T-cell (primary cell): ENCODE measurements around the gene ABCA7. TPM values are rescaled to one million over a fixed set of nuclear protein-coding genes. Genes with fewer than 3 reads are reported as not detected.

Experiments used
- ATAC-seq, 4 experiments: fragments of 200-7000 bp in 3 of 4; fragments of 150-1000 bp in 1 of 4; cut with Tn5 transposase; replicated peaks in 1 of 4; 1 replicate in 3 of 4; 2 replicates in 1 of 4; pipeline ENCODE4 v1.10.0; 2021; ENCODE audit warnings: moderate library complexity in 3 of 4, mild to moderate bottlenecking in 2 of 4, moderate number of reproducible peaks in 1 of 4
- CTCF ChIA-PET, 2 donors: fragments of 300-600 bp; sonication (Branson Sonifier 250); formaldehyde crosslinking; loops; one replicate each; lab custom pipeline; 2022; ENCODE audit warnings: antibody characterized with exemption in 2 of 2; lab: Charles Lee
- POLR2A ChIA-PET, 2 donors: fragments of 300-600 bp; sonication (Branson Sonifier 250); formaldehyde crosslinking; loops; one replicate each; lab custom pipeline; 2022; ENCODE audit warnings: antibody characterized with exemption in 2 of 2; lab: Charles Lee
- DNase-seq, 35 experiments: peaks; one replicate each; pipeline versions ENCODE4 v3.0.0 to v3.0.0-alpha.2; 2013 to 2023
- H3K27ac ChIP-seq: one replicate; pipeline ENCODE4 v1.5.1; 2013; ENCODE audit warnings: low read length
- H3K27me3 ChIP-seq, 2 experiments: replicated peaks in 1 of 2; 1 replicate in 1 of 2; 2 replicates in 1 of 2; pipeline versions ENCODE4 v1.6.1 to v1.7.0; 2013; ENCODE audit warnings: low read length in 1 of 2, mixed read lengths in 1 of 2; ENCODE audit not compliant: control insufficient read depth in 2 of 2, insufficient read depth in 2 of 2; ENCODE audit errors: extremely low read depth in 1 of 2
- H3K36me3 ChIP-seq, 2 donors: 1 replicate in 1 of 2; 2 replicates in 1 of 2; pipeline versions ENCODE4 v1.6.1 to v1.7.0; 2013; ENCODE audit warnings: low read length in 1 of 2; ENCODE audit not compliant: control insufficient read depth in 2 of 2, insufficient read depth in 1 of 2; ENCODE audit errors: extremely low read depth in 1 of 2
- H3K4me1 ChIP-seq, 2 experiments: 1 replicate in 1 of 2; 2 replicates in 1 of 2; pipeline versions ENCODE4 v1.6.1 to v1.7.0; 2013; ENCODE audit warnings: low read length in 2 of 2, mixed read lengths in 1 of 2; ENCODE audit not compliant: insufficient read depth in 2 of 2, control insufficient read depth in 1 of 2; ENCODE audit errors: extremely low read depth in 1 of 2
- H3K4me3 ChIP-seq, 2 donors: 1 replicate in 1 of 2; 2 replicates in 1 of 2; pipeline versions ENCODE4 v1.5.1 to v1.7.0; 2013; ENCODE audit warnings: mild to moderate bottlenecking in 2 of 2, low read length in 1 of 2, moderate library complexity in 1 of 2; ENCODE audit not compliant: control insufficient read depth in 1 of 2; ENCODE audit errors: extremely low read depth in 1 of 2
- H3K9me3 ChIP-seq: 2 replicates; pipeline ENCODE4 v1.7.0; 2013
- H3K27ac Mint-ChIP-seq, 2 donors: one replicate each; pipeline ENCODE4 v1.8.0; 2020 to 2021; ENCODE audit warnings: mild to moderate bottlenecking in 2 of 2, mixed read lengths in 2 of 2
- H3K27me3 Mint-ChIP-seq, 2 donors: one replicate each; pipeline ENCODE4 v1.8.0; 2021 to 2022; ENCODE audit warnings: mixed read lengths in 2 of 2
- H3K36me3 Mint-ChIP-seq: one replicate; pipeline ENCODE4 v1.8.0; 2021; ENCODE audit warnings: mixed read lengths
- H3K4me1 Mint-ChIP-seq, 3 donors: one replicate each; pipeline ENCODE4 v1.8.0; 2020 to 2022; ENCODE audit warnings: mixed read lengths in 3 of 3, mild to moderate bottlenecking in 1 of 3
- H3K4me3 Mint-ChIP-seq, 3 donors: one replicate each; pipeline ENCODE4 v1.8.0; 2020 to 2022; ENCODE audit warnings: mild to moderate bottlenecking in 3 of 3, mixed read lengths in 3 of 3, moderate library complexity in 3 of 3
- H3K9me3 Mint-ChIP-seq, 3 donors: one replicate each; pipeline ENCODE4 v1.8.0; 2020 to 2022; ENCODE audit warnings: mixed read lengths in 3 of 3
- WGBS: methylation state at CpG from one replicate; pipeline ENCODE4 v1.1.5; 2013; ENCODE audit warnings: missing lambda C conversion rate; ENCODE audit not compliant: insufficient coverage; 5-methylcytosine and 5-hydroxymethylcytosine counted together
- total RNA-seq, 35 experiments: library from RNA in 6 of 35; stranded (reverse) in 6 of 35; fragments of 120-200 nt in 1 of 35; gene quantifications; one replicate each; pipeline versions ENCODE4 v1.2.1 to v1.2.4 and lab custom pipeline; 2013 to 2026

Gene ABCA7
- total RNA-seq, 5 donors from 2014 or later (not counting 1 experiment from before 2014, with no cell fraction given), result 166 to 217 (median 178) TPM

GRCh38 chr19:1040476-1041271, 767 bp downstream of the ABCA7 start:
- ATAC-seq, result peak; percentile 58 to 64 (median 61)
- ChIA-PET CTCF (interaction anchor here (0.6 to 1.1 kb wide), 6 partner anchors 10 to 223 kb away, joined by 3 to 5 read pairs (median 4); no protein-coding TSS in a partner anchor), POLR2A (interaction anchor here (0.5 to 1.0 kb wide), 3 partner anchors 18 to 414 kb away, joined by 3 to 8 read pairs (median 6); no protein-coding TSS in a partner anchor)
- Histone ChIP-seq H3K27ac (peak overlapping the region; percentile 57), H3K4me3 (peak overlapping the region; percentile 66 to 81), H3K9me3 (no peaks in the 10 kb centered on the region), H3K27me3 (no peaks in the 10 kb centered on the region), H3K4me1 (peaks cover 28 to 79% of the 10 kb centered on the region in 2 experiments), H3K36me3 (peaks cover 8 to 52% of the 10 kb centered on the region in 2 donors)
- H3K27me3 Mint-ChIP-seq, result no peaks in the 10 kb centered on the region
- peak overlapping the region; percentile 93 to 98 (median 94) for H3K4me3 Mint-ChIP-seq
- peak; percentile 76 to 94 (median 88) for DNase-seq
- WGBS, result 0% methylated on average over 19 of the region's 27 CpGs
- H3K36me3 Mint-ChIP-seq, result peaks cover 15% of the 10 kb centered on the region
- H3K27ac Mint-ChIP-seq, result peak overlapping the region; percentile 94 to 95
- H3K9me3 Mint-ChIP-seq, result no peaks in the 10 kb centered on the region
- H3K4me1 Mint-ChIP-seq, result peaks cover 50 to 53% (median 51%) of the 10 kb centered on the region in 3 donors

- H3K36me3 Mint-ChIP-seq, result peaks cover 15% of the 10 kb centered on the region
- peaks cover 44 to 47% (median 44%) of the 10 kb centered on the region in 3 donors for H3K4me1 Mint-ChIP-seq
- no peaks in the 10 kb centered on the region for H3K27me3 Mint-ChIP-seq
- Histone ChIP-seq H3K9me3 (no peaks in the 10 kb centered on the region), H3K36me3 (peaks cover 8 to 52% of the 10 kb centered on the region in 2 donors), H3K27ac (no peak overlapping the region), H3K4me1 (peaks cover 27 to 76% of the 10 kb centered on the region in 2 experiments), H3K27me3 (no peaks in the 10 kb centered on the region), H3K4me3 (peak overlapping the region; percentile 66 to 81)
- CTCF ChIA-PET, result interaction anchor here in 1 of 2 donors (0.6 to 1.1 kb wide), 3 partner anchors 12 to 24 kb away, joined by 3 read pairs; no protein-coding TSS in a partner anchor
- H3K9me3 Mint-ChIP-seq, result no peaks in the 10 kb centered on the region
- H3K4me3 Mint-ChIP-seq, result peak overlapping the region; percentile 93 to 98 (median 94)
- 52% methylated on average over 22 of the region's 26 CpGs for WGBS
- DNase-seq, result no peak
- POLR2A ChIA-PET, result interaction anchor here in 1 of 2 donors (0.6 kb wide), 1 partner anchor 45 kb away, joined by 3 read pairs; no protein-coding TSS in a partner anchor
- H3K27ac Mint-ChIP-seq, result peak overlapping the region; percentile 94 to 95
- ATAC-seq, result no peak
Observed at GRCh38 chr19:1041272-1041834, 1.4 kb downstream of the ABCA7 start.

- Mint-ChIP-seq H3K27me3 (no peaks in the 10 kb centered on the region), H3K36me3 (peaks cover 11% of the 10 kb centered on the region)
- peaks cover 26 to 79% of the 10 kb centered on the region in 2 experiments for H3K4me1 ChIP-seq
Observed at GRCh38 chr19:1041835-1042685, 2.2 kb downstream of the ABCA7 start.

GRCh38 chr19:1042689-1043511, 3.0 kb downstream of the ABCA7 start:
- DNase-seq, result no peak
- peaks cover 20 to 75% of the 10 kb centered on the region in 2 experiments for H3K4me1 ChIP-seq
- no peaks in the 10 kb centered on the region for H3K27me3 Mint-ChIP-seq
- WGBS, result 93% methylated on average over 13 of the region's 23 CpGs
- peaks cover 5% of the 10 kb centered on the region for H3K36me3 Mint-ChIP-seq
- no peak overlapping the region for H3K27ac ChIP-seq
- ATAC-seq, result no peak
- H3K27me3 ChIP-seq, result no peaks in the 10 kb centered on the region
- peaks cover 19 to 50% of the 10 kb centered on the region in 2 donors for H3K36me3 ChIP-seq
- ChIA-PET POLR2A (interaction anchor here (0.6 kb wide), 2 partner anchors 21 to 152 kb away, joined by 6 to 7 read pairs; partner anchors contain the start of gene RNU6-2 (in 1 of the 2)), CTCF (interaction anchor here in 1 of 2 donors (0.6 kb wide), 1 partner anchor 11 kb away, joined by 4 read pairs; no protein-coding TSS in a partner anchor)
- peak overlapping the region in 1 of 3 donors; percentile 94 for H3K4me3 Mint-ChIP-seq
- no peak overlapping the region for H3K4me3 ChIP-seq
- H3K9me3 Mint-ChIP-seq, result no peaks in the 10 kb centered on the region
- no peaks in the 10 kb centered on the region for H3K9me3 ChIP-seq
- no peak overlapping the region for H3K27ac Mint-ChIP-seq
- H3K4me1 Mint-ChIP-seq, result peaks cover 30 to 37% (median 34%) of the 10 kb centered on the region in 3 donors

More at GRCh38 chr19:1041835-1042685, 2.2 kb downstream of the ABCA7 start:
- ATAC-seq (no peak), DNase-seq (no peak)
- ChIA-PET POLR2A (no interaction called here), CTCF (no interaction called here)
- Histone ChIP-seq H3K27me3 (no peaks in the 10 kb centered on the region), H3K27ac (no peak overlapping the region), H3K9me3 (no peaks in the 10 kb centered on the region), H3K36me3 (peaks cover 14 to 54% of the 10 kb centered on the region in 2 donors), H3K4me3 (peak overlapping the region in 1 of 2 donors; percentile 66)
- Mint-ChIP-seq H3K4me1 (peaks cover 38 to 44% (median 41%) of the 10 kb centered on the region in 3 donors), H3K27ac (no peak overlapping the region), H3K4me3 (peak overlapping the region in 2 of 3 donors; percentile 94 to 98), H3K9me3 (no peaks in the 10 kb centered on the region)
- 95% methylated on average over 29 of the region's 43 CpGs for WGBS

- H3K4me3 Mint-ChIP-seq, result no peak overlapping the region
- H3K4me1 ChIP-seq, result peaks cover 6 to 53% of the 10 kb centered on the region in 2 experiments
- 81% methylated on average over 7 of the region's 10 CpGs for WGBS
- H3K27me3 Mint-ChIP-seq, result no peaks in the 10 kb centered on the region
- H3K36me3 Mint-ChIP-seq, result peaks cover 4% of the 10 kb centered on the region
- no peaks in the 10 kb centered on the region for H3K27me3 ChIP-seq
- no peak overlapping the region for H3K4me3 ChIP-seq
- H3K27ac Mint-ChIP-seq, result no peak overlapping the region
- CTCF ChIA-PET, result no interaction called here
- no peak overlapping the region for H3K27ac ChIP-seq
- ATAC-seq (peak in 3 of 4 experiments; percentile 14 to 65 (median 25)), DNase-seq (peak in 31 of 35 experiments; percentile 65 to 82 (median 76))
- no peaks in the 10 kb centered on the region for H3K9me3 Mint-ChIP-seq
- H3K4me1 Mint-ChIP-seq, result peaks cover 7 to 18% (median 16%) of the 10 kb centered on the region in 3 donors
- no peaks in the 10 kb centered on the region for H3K9me3 ChIP-seq
- POLR2A ChIA-PET, result no interaction called here
- H3K36me3 ChIP-seq, result peaks cover 19 to 50% of the 10 kb centered on the region in 2 donors
Observed at GRCh38 chr19:1045247-1045603, 5.3 kb downstream of the ABCA7 start.
